OCI-LY7 (cell line): ENCODE measurements around the gene NTN4.

Source experiments
- EZH2phosphoT487 ChIP-seq: fragments of 200-600 bp; sonication (generic); IDR thresholded peaks from 2 replicates; pipeline ENCODE4 v1.6.1; 2018; ENCODE audit warnings: low read depth, borderline replicate concordance, mild to moderate bottlenecking, mixed run types, antibody characterized with exemption, low read length, moderate library complexity, mixed read lengths
- TF ChIP-seq, protein P1 (sequence below): fragments of 200-600 bp; sonication (generic); conservative IDR thresholded peaks from 2 replicates; pipeline ENCODE4 v1.5.1; 2014; ENCODE audit warnings: mild to moderate bottlenecking, antibody characterized with exemption, low read length, moderate library complexity, mixed read lengths

- TF ChIP-seq EZH2phosphoT487: no peak
- TF ChIP-seq, protein P1, sequence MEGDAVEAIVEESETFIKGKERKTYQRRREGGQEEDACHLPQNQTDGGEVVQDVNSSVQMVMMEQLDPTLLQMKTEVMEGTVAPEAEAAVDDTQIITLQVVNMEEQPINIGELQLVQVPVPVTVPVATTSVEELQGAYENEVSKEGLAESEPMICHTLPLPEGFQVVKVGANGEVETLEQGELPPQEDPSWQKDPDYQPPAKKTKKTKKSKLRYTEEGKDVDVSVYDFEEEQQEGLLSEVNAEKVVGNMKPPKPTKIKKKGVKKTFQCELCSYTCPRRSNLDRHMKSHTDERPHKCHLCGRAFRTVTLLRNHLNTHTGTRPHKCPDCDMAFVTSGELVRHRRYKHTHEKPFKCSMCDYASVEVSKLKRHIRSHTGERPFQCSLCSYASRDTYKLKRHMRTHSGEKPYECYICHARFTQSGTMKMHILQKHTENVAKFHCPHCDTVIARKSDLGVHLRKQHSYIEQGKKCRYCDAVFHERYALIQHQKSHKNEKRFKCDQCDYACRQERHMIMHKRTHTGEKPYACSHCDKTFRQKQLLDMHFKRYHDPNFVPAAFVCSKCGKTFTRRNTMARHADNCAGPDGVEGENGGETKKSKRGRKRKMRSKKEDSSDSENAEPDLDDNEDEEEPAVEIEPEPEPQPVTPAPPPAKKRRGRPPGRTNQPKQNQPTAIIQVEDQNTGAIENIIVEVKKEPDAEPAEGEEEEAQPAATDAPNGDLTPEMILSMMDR: no peak
Measured at GRCh38 chr12:95726903-95727302, 63.7 kb downstream of the NTN4 start.
